ENCODE data around the gene ZFYVE28.

Gene ZFYVE28

GRCh38 chr4:2252530-2253091, 165.8 kb downstream of the ZFYVE28 start:
- H3K36me3 Mint-ChIP-seq: no peaks in the 10 kb centered on the region
- H3K27ac Mint-ChIP-seq: no peak overlapping the region
- no peaks in the 10 kb centered on the region for H3K4me1 Mint-ChIP-seq (ENCODE audit: low read depth)
- no peaks in the 10 kb centered on the region for H3K9me3 Mint-ChIP-seq (ENCODE audit: low read depth)
- H3K27me3 Mint-ChIP-seq: no peaks in the 10 kb centered on the region
- H3K4me3 Mint-ChIP-seq: no peak overlapping the region

- no peaks in the 10 kb centered on the region for H3K27me3 Mint-ChIP-seq
- H3K27ac Mint-ChIP-seq: no peak overlapping the region
- H3K36me3 Mint-ChIP-seq: no peaks in the 10 kb centered on the region
- H3K9me3 Mint-ChIP-seq (ENCODE audit: low read depth): no peaks in the 10 kb centered on the region
- no peaks in the 10 kb centered on the region for H3K4me1 Mint-ChIP-seq (ENCODE audit: low read depth)
- H3K4me3 Mint-ChIP-seq: no peak overlapping the region
These were observed 166.5 kb downstream of the ZFYVE28 start for GRCh38 chr4:2251795-2252529.

- H3K36me3 Mint-ChIP-seq: no peaks in the 10 kb centered on the region
- H3K9me3 Mint-ChIP-seq (ENCODE audit: low read depth): no peaks in the 10 kb centered on the region
- H3K27me3 Mint-ChIP-seq: no peaks in the 10 kb centered on the region
- H3K4me3 Mint-ChIP-seq: no peak overlapping the region
- no peak overlapping the region for H3K27ac Mint-ChIP-seq
- no peaks in the 10 kb centered on the region for H3K4me1 Mint-ChIP-seq (ENCODE audit: low read depth)
These were observed 167.2 kb downstream of the ZFYVE28 start for GRCh38 chr4:2251073-2251794.

GRCh38 chr4:2250357-2251072, 167.9 kb downstream of the ZFYVE28 start:
- Mint-ChIP-seq H3K4me1 (ENCODE audit: low read depth) (no peaks in the 10 kb centered on the region), H3K36me3 (no peaks in the 10 kb centered on the region), H3K9me3 (ENCODE audit: low read depth) (no peaks in the 10 kb centered on the region), H3K4me3 (no peak overlapping the region), H3K27ac (no peak overlapping the region), H3K27me3 (no peaks in the 10 kb centered on the region)

GRCh38 chr4:2249526-2250356, 168.7 kb downstream of the ZFYVE28 start:
- no peaks in the 10 kb centered on the region for H3K36me3 Mint-ChIP-seq
- H3K4me3 Mint-ChIP-seq: no peak overlapping the region

GRCh38 chr4:2248821-2249261, 169.6 kb downstream of the ZFYVE28 start:
- no peak overlapping the region for H3K27ac Mint-ChIP-seq
- H3K36me3 Mint-ChIP-seq: no peaks in the 10 kb centered on the region
- no peaks in the 10 kb centered on the region for H3K9me3 Mint-ChIP-seq (ENCODE audit: low read depth)
- H3K27me3 Mint-ChIP-seq: no peaks in the 10 kb centered on the region
- peaks cover 8% of the 10 kb centered on the region for H3K4me1 Mint-ChIP-seq (ENCODE audit: low read depth)
- no peak overlapping the region for H3K4me3 Mint-ChIP-seq

More at GRCh38 chr4:2249526-2250356, 168.7 kb downstream of the ZFYVE28 start:
- Mint-ChIP-seq H3K27ac (no peak overlapping the region), H3K9me3 (ENCODE audit: low read depth) (no peaks in the 10 kb centered on the region), H3K4me1 (ENCODE audit: low read depth) (peaks cover 7% of the 10 kb centered on the region), H3K27me3 (no peaks in the 10 kb centered on the region)

GRCh38 chr4:2248044-2248780, 170.2 kb downstream of the ZFYVE28 start:
- no peak overlapping the region for H3K4me3 Mint-ChIP-seq
- H3K9me3 Mint-ChIP-seq (ENCODE audit: low read depth): no peaks in the 10 kb centered on the region
- H3K27me3 Mint-ChIP-seq: no peaks in the 10 kb centered on the region
- peaks cover 13% of the 10 kb centered on the region for H3K4me1 Mint-ChIP-seq (ENCODE audit: low read depth)
- H3K27ac Mint-ChIP-seq: no peak overlapping the region
- H3K36me3 Mint-ChIP-seq: no peaks in the 10 kb centered on the region

GRCh38 chr4:2247128-2248043, 171.1 kb downstream of the ZFYVE28 start:
- Mint-ChIP-seq H3K9me3 (ENCODE audit: low read depth) (no peaks in the 10 kb centered on the region), H3K27ac (no peak overlapping the region), H3K4me3 (no peak overlapping the region), H3K36me3 (no peaks in the 10 kb centered on the region), H3K27me3 (no peaks in the 10 kb centered on the region), H3K4me1 (ENCODE audit: low read depth) (peaks cover 14% of the 10 kb centered on the region)

- Mint-ChIP-seq H3K27ac (no peak overlapping the region), H3K27me3 (no peaks in the 10 kb centered on the region), H3K4me3 (no peak overlapping the region), H3K4me1 (ENCODE audit: low read depth) (peaks cover 15% of the 10 kb centered on the region), H3K9me3 (ENCODE audit: low read depth) (no peaks in the 10 kb centered on the region), H3K36me3 (no peaks in the 10 kb centered on the region)
These were observed 171.9 kb downstream of the ZFYVE28 start for GRCh38 chr4:2246384-2247127.

- Mint-ChIP-seq H3K4me1 (ENCODE audit: low read depth) (peaks cover 17% of the 10 kb centered on the region), H3K27ac (no peak overlapping the region), H3K9me3 (ENCODE audit: low read depth) (no peaks in the 10 kb centered on the region), H3K4me3 (no peak overlapping the region), H3K36me3 (no peaks in the 10 kb centered on the region), H3K27me3 (no peaks in the 10 kb centered on the region)
These were observed 172.6 kb downstream of the ZFYVE28 start for GRCh38 chr4:2245787-2246275.

- peaks cover 23% of the 10 kb centered on the region for H3K4me1 Mint-ChIP-seq (ENCODE audit: low read depth)
- H3K27ac Mint-ChIP-seq: peak overlapping the region; percentile 12
- no peaks in the 10 kb centered on the region for H3K9me3 Mint-ChIP-seq (ENCODE audit: low read depth)
- H3K36me3 Mint-ChIP-seq: no peaks in the 10 kb centered on the region
- no peaks in the 10 kb centered on the region for H3K27me3 Mint-ChIP-seq
- H3K4me3 Mint-ChIP-seq: no peak overlapping the region
These were observed 173.2 kb downstream of the ZFYVE28 start for GRCh38 chr4:2245057-2245786.
